ENCODE results near the gene UBE2F.
A peak's percentile ranks its signal among the peaks of the same experiment; 100 is the strongest.

The UBE2F gene

DNA sequence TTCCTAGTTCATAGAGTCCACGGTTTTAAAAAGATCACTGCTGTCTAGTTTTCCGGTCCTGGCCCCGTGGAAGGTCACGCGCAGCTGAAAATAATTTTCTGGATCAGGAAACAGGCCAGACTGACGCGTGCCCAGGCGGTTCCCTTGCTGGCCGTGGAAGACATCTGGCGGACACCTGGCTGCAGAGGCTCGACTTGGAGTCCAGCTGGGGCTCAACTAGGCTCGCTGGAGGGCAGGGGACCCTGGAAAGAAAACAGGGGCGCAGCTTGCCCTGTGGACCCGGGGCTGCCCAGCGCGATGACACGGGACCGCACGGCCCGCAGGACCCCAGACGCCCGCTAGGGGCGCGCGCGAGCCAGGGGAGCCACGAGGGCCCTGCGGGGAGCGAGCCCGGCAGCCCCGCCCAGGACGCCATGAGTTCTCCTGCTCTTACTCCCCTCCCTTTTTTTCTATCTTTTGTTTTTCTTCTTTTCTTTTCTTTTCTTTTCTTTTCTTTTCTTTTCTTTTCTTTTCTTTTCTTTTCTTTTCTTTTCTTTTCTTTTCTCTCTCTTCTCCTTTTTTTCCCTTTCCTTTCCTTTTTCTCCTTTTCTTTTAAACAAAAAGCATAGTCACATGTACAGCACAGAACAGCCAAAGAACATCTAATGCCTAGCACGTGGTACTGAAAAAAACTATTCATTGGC lies 43.2 kb upstream of the UBE2F start:
- peak; percentile 94 for DNase-seq (ENCODE audit: low spot score)
- peak; percentile 95 for TF ChIP-seq CTCF (IDR thresholded peaks at IDR 0.05; ENCODE audit: extremely low read depth, missing control alignments)

DNA sequence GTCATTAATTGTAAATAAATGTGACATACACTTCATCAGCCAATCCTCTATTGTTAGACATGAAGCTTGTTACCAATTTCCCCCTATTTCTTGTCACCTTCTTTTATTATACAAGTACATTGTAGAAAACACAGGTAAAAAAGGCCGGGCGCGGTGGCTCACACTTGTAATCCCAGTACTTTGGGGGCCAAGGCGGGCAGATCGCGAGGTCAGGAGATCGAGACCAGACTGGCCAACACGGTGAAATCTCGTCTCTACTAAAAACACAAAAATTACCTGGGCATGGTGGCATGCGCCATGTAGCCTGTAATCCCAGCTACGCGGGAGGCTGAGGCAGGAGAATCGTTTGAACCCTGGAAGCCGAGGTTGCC lies 42.7 kb upstream of the UBE2F start:
- no peak for TF ChIP-seq CTCF (IDR thresholded peaks at IDR 0.05; ENCODE audit: extremely low read depth, missing control alignments)
- no peak for DNase-seq (ENCODE audit: low spot score)

GRCh38 chr2:237927135-237927534 lies 39.7 kb upstream of the UBE2F start:
- no peak for TF ChIP-seq CTCF (IDR thresholded peaks at IDR 0.05; ENCODE audit: extremely low read depth, missing control alignments)
- DNase-seq (ENCODE audit: low spot score): no peak

GRCh38 chr2:237927986-237928385 lies 38.8 kb upstream of the UBE2F start:
- DNase-seq (ENCODE audit: low spot score): no peak
- TF ChIP-seq CTCF (IDR thresholded peaks at IDR 0.05; ENCODE audit: extremely low read depth, missing control alignments): no peak

DNA sequence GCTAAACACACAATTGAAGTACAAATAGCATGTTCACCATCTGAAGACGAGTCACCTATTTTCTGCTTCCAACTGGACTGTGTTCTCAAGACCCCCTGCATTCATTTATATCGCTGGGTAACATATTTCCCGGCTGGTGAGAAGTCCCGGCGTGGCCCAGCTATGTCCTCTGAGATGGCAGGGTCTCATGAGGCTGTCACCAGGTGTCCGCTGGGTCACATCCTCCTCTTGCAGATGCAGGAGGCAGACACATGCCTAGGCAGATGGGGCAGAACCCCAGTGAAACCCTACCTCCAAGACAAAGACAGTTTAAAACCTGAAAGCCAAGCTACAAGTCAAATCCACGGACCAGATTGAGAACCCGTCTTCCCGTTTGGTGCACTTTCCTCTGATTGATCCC lies 36.8 kb upstream of the UBE2F start:
- no peak for DNase-seq (ENCODE audit: low spot score)
- TF ChIP-seq CTCF (IDR thresholded peaks at IDR 0.05; ENCODE audit: extremely low read depth, missing control alignments): no peak

- TF ChIP-seq CTCF (IDR thresholded peaks at IDR 0.05; ENCODE audit: extremely low read depth, missing control alignments): no peak
- DNase-seq (ENCODE audit: low spot score): no peak
These were observed 35.6 kb upstream of the UBE2F start for GRCh38 chr2:237931205-237931721.

GRCh38 chr2:237932731-237933131 lies 34.1 kb upstream of the UBE2F start:
- TF ChIP-seq CTCF (IDR thresholded peaks at IDR 0.05; ENCODE audit: extremely low read depth, missing control alignments): no peak

More at GRCh38 chr2:237932731-237933131, 34.1 kb upstream of the UBE2F start:
- DNase-seq (ENCODE audit: low spot score): no peak

Measured in GM20000 (cell line).